Endodermal cell (in vitro differentiated cells): ENCODE data around the gene TRIM15. TPM values are rescaled to one million over a fixed set of nuclear protein-coding genes. Genes with fewer than 3 reads are reported as not detected.

Source experiments
- DNase-seq: peaks from one replicate; pipeline ENCODE4 v3.0.0-alpha.2; 2017
- H3K27ac ChIP-seq: 2 replicates; pipeline ENCODE4 v1.5.1; 2013; ENCODE audit warnings: mild to moderate bottlenecking, low read depth, low read length, moderate library complexity
- H3K27me3 ChIP-seq: 2 replicates; pipeline ENCODE4 v1.6.1; 2013; ENCODE audit warnings: mild to moderate bottlenecking, low read length, moderate library complexity; ENCODE audit not compliant: insufficient read depth, control insufficient read depth, poor library complexity, severe bottlenecking
- H3K36me3 ChIP-seq: 2 replicates; pipeline ENCODE4 v1.7.0; 2013; ENCODE audit warnings: mild to moderate bottlenecking, low read length, moderate library complexity; ENCODE audit not compliant: control insufficient read depth, insufficient read depth
- H3K4me1 ChIP-seq: one replicate; pipeline ENCODE4 v1.7.0; 2013; ENCODE audit warnings: low read length; ENCODE audit not compliant: control insufficient read depth, insufficient read depth
- H3K4me3 ChIP-seq: 2 replicates; pipeline ENCODE4 v1.5.1; 2013; ENCODE audit warnings: mild to moderate bottlenecking, low read length, moderate library complexity
- H3K9ac ChIP-seq: 2 replicates; pipeline ENCODE4 v1.6.1; 2013; ENCODE audit warnings: mild to moderate bottlenecking, low read length, moderate library complexity; ENCODE audit not compliant: poor library complexity, severe bottlenecking; ENCODE audit errors: extremely low read depth
- H3K9me3 ChIP-seq: 2 replicates; pipeline ENCODE4 v1.6.1; 2013; ENCODE audit warnings: mild to moderate bottlenecking, low read length, moderate library complexity; ENCODE audit not compliant: control insufficient read depth
- H3K27ac Mint-ChIP-seq: 2 replicates; pipeline ENCODE4 v1.8.0; 2020; ENCODE audit warnings: mixed read lengths
- H3K27me3 Mint-ChIP-seq: 2 replicates; pipeline ENCODE4 v1.8.0; 2021; ENCODE audit warnings: mild to moderate bottlenecking, mixed read lengths; ENCODE audit not compliant: insufficient read depth
- H3K36me3 Mint-ChIP-seq: 2 replicates; pipeline ENCODE4 v1.8.0; 2020; ENCODE audit warnings: low read depth, mixed read lengths
- H3K4me1 Mint-ChIP-seq: 2 replicates; pipeline ENCODE4 v1.8.0; 2020; ENCODE audit warnings: mixed read lengths
- H3K4me3 Mint-ChIP-seq: 2 replicates; pipeline ENCODE4 v1.8.0; 2020; ENCODE audit warnings: mild to moderate bottlenecking, moderate library complexity, mixed read lengths
- H3K9me3 Mint-ChIP-seq: 2 replicates; pipeline ENCODE4 v1.8.0; 2020; ENCODE audit warnings: mild to moderate bottlenecking, mixed read lengths
- WGBS, 2 experiments: methylation state at CpG; one replicate each; pipeline versions ENCODE4 v1.1.5 to v1.1.7; 2013; ENCODE audit warnings: missing lambda C conversion rate in 2 of 2, mixed read lengths in 1 of 2; ENCODE audit not compliant: insufficient coverage in 1 of 2, insufficient read length in 1 of 2; 5-methylcytosine and 5-hydroxymethylcytosine counted together
- total RNA-seq, 2 donors: library from RNA; stranded (reverse); fragmentation: NEBNext Ultra II Directional in 1 of 2; extraction: Animal tissue kit (Norgen Biotek cat#: 25700) in 1 of 2; gene quantifications; 2 replicates in 1 of 2; 3 replicates in 1 of 2; pipeline ENCODE4 v1.2.1, GENCODE V29; 2021
- TF ChIP-seq, protein P1 (sequence below): fragments of 200-600 bp; sonication (generic); conservative IDR thresholded peaks from 2 replicates; pipeline ENCODE4 v1.5.0; 2021; ENCODE audit warnings: antibody characterized with exemption, mild to moderate bottlenecking

Gene TRIM15
- total RNA-seq, 2 donors from 2014 or later = not detected

DNA sequence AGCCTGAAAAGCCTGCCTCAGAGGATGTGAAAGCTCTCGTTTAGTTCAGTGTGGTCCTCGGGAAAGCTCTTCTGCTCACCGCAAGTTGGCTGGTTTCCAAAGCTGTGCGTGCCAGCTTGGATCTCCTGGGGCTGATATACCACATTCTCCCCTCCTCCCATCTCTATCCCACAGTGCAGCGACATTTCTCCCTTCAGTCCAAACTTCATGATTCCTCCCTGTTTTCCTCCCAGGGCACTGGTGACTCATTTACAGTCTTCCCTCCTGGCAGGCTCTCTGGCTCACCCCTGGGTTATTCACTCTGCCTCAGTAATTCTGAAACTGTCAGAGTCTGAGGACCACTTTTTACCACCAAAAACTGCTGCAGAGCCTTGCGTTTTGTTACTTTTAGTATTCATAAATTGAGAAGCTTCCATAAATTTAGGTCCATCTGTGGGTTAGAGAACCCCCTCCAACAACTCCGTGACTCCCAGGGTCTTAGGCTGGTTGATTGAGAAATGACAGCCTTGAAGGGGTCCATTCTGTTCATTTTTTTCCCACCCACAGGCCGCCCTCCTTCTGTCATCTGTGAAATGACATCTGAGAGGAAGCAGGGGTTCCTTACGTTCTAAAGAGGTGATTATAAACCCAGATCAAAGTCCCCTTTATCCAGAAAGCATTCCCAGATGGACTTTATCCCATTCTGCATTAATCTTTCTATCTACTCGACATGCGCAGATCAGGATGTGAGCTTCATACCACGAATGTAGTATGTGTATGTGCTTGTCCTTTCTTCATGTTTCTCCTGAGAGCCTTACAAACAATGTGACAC lies 8.4 kb upstream of the TRIM15 start:
- no peak overlapping the region for H3K9ac ChIP-seq
- peaks cover 29% of the 10 kb centered on the region for H3K27me3 ChIP-seq
- TF ChIP-seq, protein P1, sequence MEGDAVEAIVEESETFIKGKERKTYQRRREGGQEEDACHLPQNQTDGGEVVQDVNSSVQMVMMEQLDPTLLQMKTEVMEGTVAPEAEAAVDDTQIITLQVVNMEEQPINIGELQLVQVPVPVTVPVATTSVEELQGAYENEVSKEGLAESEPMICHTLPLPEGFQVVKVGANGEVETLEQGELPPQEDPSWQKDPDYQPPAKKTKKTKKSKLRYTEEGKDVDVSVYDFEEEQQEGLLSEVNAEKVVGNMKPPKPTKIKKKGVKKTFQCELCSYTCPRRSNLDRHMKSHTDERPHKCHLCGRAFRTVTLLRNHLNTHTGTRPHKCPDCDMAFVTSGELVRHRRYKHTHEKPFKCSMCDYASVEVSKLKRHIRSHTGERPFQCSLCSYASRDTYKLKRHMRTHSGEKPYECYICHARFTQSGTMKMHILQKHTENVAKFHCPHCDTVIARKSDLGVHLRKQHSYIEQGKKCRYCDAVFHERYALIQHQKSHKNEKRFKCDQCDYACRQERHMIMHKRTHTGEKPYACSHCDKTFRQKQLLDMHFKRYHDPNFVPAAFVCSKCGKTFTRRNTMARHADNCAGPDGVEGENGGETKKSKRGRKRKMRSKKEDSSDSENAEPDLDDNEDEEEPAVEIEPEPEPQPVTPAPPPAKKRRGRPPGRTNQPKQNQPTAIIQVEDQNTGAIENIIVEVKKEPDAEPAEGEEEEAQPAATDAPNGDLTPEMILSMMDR = no peak
- Mint-ChIP-seq H3K36me3 (no peaks in the 10 kb centered on the region), H3K27ac (no peak overlapping the region), H3K27me3 (peaks cover 65% of the 10 kb centered on the region), H3K4me1 (no peaks in the 10 kb centered on the region), H3K9me3 (no peaks in the 10 kb centered on the region), H3K4me3 (no peak overlapping the region)
- no peaks in the 10 kb centered on the region for H3K4me1 ChIP-seq
- H3K9me3 ChIP-seq = no peaks in the 10 kb centered on the region
- no peak for DNase-seq
- H3K27ac ChIP-seq = no peak overlapping the region
- H3K4me3 ChIP-seq = no peak overlapping the region
- WGBS, 2 experiments = 81 to 84% methylated on average over 6 to 12 of the region's 12 CpGs
- H3K36me3 ChIP-seq = no peaks in the 10 kb centered on the region

- no peak for DNase-seq
- Histone ChIP-seq H3K36me3 (no peaks in the 10 kb centered on the region), H3K27me3 (peaks cover 29% of the 10 kb centered on the region), H3K27ac (no peak overlapping the region), H3K4me3 (no peak overlapping the region), H3K9me3 (no peaks in the 10 kb centered on the region), H3K4me1 (no peaks in the 10 kb centered on the region), H3K9ac (no peak overlapping the region)
- H3K4me1 Mint-ChIP-seq = no peaks in the 10 kb centered on the region
- WGBS, 2 experiments = 84% methylated on average over 2 of the region's 2 CpGs; no CpG with 5 or more reads in 1 of the 2 experiments
- H3K4me3 Mint-ChIP-seq = no peak overlapping the region
- H3K27ac Mint-ChIP-seq = no peak overlapping the region
- H3K9me3 Mint-ChIP-seq = no peaks in the 10 kb centered on the region
- TF ChIP-seq, protein P1 = no peak
- peaks cover 62% of the 10 kb centered on the region for H3K27me3 Mint-ChIP-seq
- H3K36me3 Mint-ChIP-seq = no peaks in the 10 kb centered on the region
Measured at GRCh38 chr6:30155520-30156261, 7.7 kb upstream of the TRIM15 start.

DNA sequence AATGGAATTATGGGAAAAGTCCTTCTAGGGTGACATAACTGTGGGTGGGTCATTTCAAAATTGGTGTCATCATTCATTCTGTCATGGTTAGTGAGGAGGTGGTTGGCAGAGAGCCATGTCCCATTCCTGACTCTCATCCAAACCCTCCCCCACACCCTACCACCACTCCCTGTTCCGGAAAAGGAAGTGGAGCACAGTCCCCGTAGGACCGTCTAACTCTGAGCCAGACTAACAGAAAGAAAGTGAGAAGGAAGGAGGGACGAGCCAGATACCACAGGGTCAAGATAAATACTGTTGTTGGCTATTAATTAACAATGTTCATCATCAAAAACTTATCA lies 7.1 kb upstream of the TRIM15 start:
- H3K4me1 ChIP-seq = no peaks in the 10 kb centered on the region
- H3K36me3 Mint-ChIP-seq = no peaks in the 10 kb centered on the region
- peaks cover 58% of the 10 kb centered on the region for H3K27me3 Mint-ChIP-seq
- TF ChIP-seq, protein P1 = no peak
- H3K4me3 ChIP-seq = no peak overlapping the region
- H3K27me3 ChIP-seq = peaks cover 29% of the 10 kb centered on the region
- H3K36me3 ChIP-seq = no peaks in the 10 kb centered on the region
- no peak overlapping the region for H3K27ac Mint-ChIP-seq
- H3K4me1 Mint-ChIP-seq = no peaks in the 10 kb centered on the region
- H3K27ac ChIP-seq = no peak overlapping the region
- H3K9me3 Mint-ChIP-seq = no peaks in the 10 kb centered on the region
- no peaks in the 10 kb centered on the region for H3K9me3 ChIP-seq
- WGBS, 2 experiments = 81% methylated on average over 3 of the region's 4 CpGs; no CpG with 5 or more reads in 1 of the 2 experiments
- no peak for DNase-seq
- no peak overlapping the region for H3K9ac ChIP-seq
- H3K4me3 Mint-ChIP-seq = no peak overlapping the region
